DMS53 treated with DMSO at 0.1 percent for 48 hours (cell line): ENCODE results near the gene PRSS36.
"Not testable (repeated sequence)": the region's sequence is repeated elsewhere in the genome, so short reads cannot be mapped to it uniquely, and the experiment has no call there.

ENCODE experiments used
- DNase-seq: peaks from one replicate; lab custom pipeline; 2025; ENCODE audit not compliant: unreplicated experiment; lab: John Stamatoyannopoulos, UW

Gene PRSS36

GRCh38 chr16:31106509-31107464, 43.1 kb downstream of the PRSS36 start:
- DNase-seq, result no peak

GRCh38 chr16:31105677-31106213, 44.1 kb downstream of the PRSS36 start:
- peak; percentile 52 for DNase-seq

DNA sequence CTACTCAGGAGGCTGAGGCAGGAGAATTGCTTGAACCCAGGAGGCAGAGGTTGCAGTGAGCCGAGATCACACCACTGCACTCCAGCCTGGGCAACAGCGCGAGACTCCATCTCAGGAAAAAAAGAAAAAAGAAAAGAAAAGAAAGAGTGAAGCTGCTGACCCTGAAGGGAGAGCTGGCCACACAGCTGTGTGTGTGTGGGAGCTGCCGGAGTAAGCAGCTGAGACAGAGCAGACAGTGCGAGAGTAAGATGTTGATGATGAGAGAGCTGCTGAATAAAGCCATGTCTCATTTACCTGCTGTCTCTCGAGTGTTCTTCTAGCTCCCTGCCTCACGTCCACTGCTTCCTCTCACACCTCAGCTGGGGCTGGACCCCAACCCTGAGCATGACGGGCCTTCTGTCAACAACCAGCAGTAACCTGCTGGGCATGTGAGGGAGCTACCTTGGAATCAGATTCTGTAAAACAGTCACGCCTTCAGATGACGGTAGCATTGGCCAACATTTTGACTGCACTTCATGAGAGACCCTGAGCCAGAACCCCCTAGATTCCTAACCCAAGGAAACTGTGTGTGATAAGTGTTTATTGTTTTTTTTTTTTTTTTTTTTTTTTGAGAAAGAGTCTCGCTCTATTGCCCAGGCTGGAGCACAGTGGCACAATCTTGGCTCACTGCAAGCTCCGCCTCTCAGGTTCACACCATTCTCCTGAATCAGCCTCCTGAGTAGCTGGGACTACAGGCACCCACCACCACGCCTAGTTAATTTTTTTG, 48.8 kb downstream of the PRSS36 start:
- not testable (repeated sequence) for DNase-seq

- peak; percentile 11 for DNase-seq
These were observed 49.8 kb downstream of the PRSS36 start for GRCh38 chr16:31099860-31100638.

GRCh38 chr16:31094424-31095120, 55.3 kb downstream of the PRSS36 start, which contains the start of gene VKORC1:
TSS of gene VKORC1 (minus strand) at chr16:31094797. CDS start at chr16:31094729, 68 bp downstream.
- peak; percentile 90 for DNase-seq

DNA sequence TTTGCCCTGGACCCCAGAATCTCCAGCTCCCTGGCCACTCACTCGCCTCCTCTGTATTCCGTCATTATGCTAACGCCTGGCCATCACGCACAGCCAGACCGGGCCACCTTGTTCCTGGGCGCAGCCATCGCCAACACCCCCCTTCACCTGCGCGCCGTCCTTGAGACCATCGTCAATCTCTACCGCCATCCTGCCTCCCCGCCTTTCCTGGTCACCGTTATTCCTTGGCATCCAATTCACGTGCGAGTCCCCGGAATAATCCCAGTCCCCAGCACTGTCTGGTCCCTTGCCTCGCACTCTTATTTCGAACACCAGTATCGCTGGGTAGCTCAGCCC, 55.8 kb downstream of the PRSS36 start:
- DNase-seq, result no peak

DNA sequence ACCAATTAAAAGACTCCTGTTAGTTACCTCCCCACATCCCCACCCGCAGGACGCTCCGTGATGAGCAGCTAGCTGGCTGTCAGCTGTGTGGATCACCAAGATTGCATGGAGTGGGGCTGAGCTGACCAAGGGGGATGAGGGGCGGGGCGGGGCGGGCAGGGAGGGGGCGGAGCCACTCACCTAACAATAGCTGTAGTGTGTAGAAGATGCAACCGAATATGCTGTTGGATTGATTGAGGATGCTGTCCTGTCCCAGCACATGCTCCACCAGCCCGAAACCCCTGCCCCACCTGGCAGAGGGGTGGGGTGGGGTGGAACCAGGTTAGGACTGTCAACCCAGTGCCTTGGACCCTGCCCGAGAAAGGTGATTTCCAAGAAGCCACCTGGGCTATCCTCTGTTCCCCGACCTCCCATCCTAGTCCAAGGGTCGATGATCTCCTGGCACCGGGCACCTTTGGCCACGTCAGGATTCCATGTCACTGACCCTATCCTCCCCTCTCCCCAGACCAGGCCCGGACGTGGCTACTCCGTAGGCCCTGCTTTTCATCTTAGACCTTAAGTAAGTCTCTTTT, 56.6 kb downstream of the PRSS36 start:
- no peak for DNase-seq

DNA sequence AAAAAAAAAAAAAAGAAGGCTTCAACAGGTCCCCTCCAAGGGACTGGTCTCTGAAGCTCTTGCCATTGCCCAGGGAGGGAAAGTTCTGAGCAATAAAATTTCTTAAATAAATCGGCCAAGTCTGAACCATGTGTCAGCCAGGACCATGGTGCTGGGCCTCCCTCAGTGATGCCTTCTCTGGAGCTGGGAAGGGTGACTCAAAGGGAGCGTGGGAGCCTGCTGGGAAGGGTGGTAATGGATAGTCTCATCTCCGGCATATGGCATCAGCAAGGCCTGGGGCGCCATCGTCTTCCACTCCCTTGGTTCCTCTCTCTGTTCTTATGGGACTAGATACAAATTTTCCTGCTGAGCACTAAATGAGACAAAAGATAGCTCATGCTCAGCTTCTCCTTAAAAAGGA, 57.5 kb downstream of the PRSS36 start:
- DNase-seq, result no peak

DNA sequence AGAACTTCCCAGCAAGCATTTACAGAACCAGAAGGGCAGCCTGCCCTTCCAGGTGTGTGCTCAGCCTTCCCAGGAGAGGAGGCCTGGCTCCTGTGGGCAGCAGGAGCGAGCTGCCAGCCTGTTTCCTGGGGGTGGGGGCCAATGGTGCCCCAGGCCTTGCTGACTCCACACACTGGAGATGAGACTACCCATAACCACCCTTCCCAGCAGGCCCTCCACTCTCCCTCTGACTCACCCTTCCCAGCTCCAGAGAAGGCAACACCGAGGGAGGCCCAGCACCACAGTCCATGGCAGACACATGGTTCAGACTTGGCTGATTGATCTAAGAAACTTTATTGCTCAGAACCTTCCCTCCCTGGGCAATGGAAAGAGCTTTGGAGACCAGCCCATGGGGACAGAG, 59.3 kb downstream of the PRSS36 start:
- no peak for DNase-seq

- no peak for DNase-seq
These were observed 60.7 kb downstream of the PRSS36 start for GRCh38 chr16:31089199-31089598.
